ENCODE measurements around the gene TMEM168.
"Not testable (repeated sequence)": the region's sequence is repeated elsewhere in the genome, so short reads cannot be mapped to it uniquely, and the experiment has no call there.

Gene TMEM168

GRCh38 chr7:112796552-112796951 lies 6.4 kb upstream of the TMEM168 start:
- ATAC-seq = not testable (repeated sequence)

- ATAC-seq = no peak
- no peak for TF ChIP-seq RARB (CRISPR knock-in tag; IDR thresholded peaks at IDR 0.05)
These were observed 2.2 kb upstream of the TMEM168 start for GRCh38 chr7:112792441-112792840.

GRCh38 chr7:112791465-112792168 lies 1.4 kb upstream of the TMEM168 start:
- TF ChIP-seq CSDC2 (CRISPR knock-in tag; IDR thresholded peaks at IDR 0.05) = no peak
- TF ChIP-seq ZNF565 (CRISPR knock-in tag; conservative IDR thresholded peaks at IDR 0.05; ENCODE audit: low read depth) = no peak
- TF ChIP-seq PPARA (CRISPR knock-in tag; IDR thresholded peaks at IDR 0.05; ENCODE audit: borderline replicate concordance) = no peak
- TF ChIP-seq, protein P1, sequence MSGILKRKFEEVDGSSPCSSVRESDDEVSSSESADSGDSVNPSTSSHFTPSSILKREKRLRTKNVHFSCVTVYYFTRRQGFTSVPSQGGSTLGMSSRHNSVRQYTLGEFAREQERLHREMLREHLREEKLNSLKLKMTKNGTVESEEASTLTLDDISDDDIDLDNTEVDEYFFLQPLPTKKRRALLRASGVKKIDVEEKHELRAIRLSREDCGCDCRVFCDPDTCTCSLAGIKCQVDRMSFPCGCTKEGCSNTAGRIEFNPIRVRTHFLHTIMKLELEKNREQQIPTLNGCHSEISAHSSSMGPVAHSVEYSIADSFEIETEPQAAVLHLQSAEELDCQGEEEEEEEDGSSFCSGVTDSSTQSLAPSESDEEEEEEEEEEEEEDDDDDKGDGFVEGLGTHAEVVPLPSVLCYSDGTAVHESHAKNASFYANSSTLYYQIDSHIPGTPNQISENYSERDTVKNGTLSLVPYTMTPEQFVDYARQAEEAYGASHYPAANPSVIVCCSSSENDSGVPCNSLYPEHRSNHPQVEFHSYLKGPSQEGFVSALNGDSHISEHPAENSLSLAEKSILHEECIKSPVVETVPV (CRISPR knock-in tag; IDR thresholded peaks at IDR 0.05) = no peak
- TF ChIP-seq GLIS3 (CRISPR knock-in tag; IDR thresholded peaks at IDR 0.05) = no peak
- no peak for TF ChIP-seq TOX (CRISPR knock-in tag; IDR thresholded peaks at IDR 0.05; ENCODE audit: borderline replicate concordance)
- TF ChIP-seq ISL1 (CRISPR knock-in tag; IDR thresholded peaks at IDR 0.05) = no peak
- no peak for TF ChIP-seq ZC3H10 (CRISPR knock-in tag; IDR thresholded peaks at IDR 0.05)
- no peak for TF ChIP-seq BACH2 (CRISPR knock-in tag; IDR thresholded peaks at IDR 0.05; ENCODE audit: borderline replicate concordance)
- TF ChIP-seq TCF4 (CRISPR knock-in tag; IDR thresholded peaks at IDR 0.05; ENCODE audit: borderline replicate concordance) = no peak
- TF ChIP-seq PATZ1 (CRISPR knock-in tag; IDR thresholded peaks at IDR 0.05; ENCODE audit: borderline replicate concordance) = no peak
- no peak for TF ChIP-seq ZNF70 (CRISPR knock-in tag; IDR thresholded peaks at IDR 0.05)
- no peak for TF ChIP-seq ESRRG (CRISPR knock-in tag; IDR thresholded peaks at IDR 0.05)
- no peak for TF ChIP-seq ZFP3 (CRISPR knock-in tag; IDR thresholded peaks at IDR 0.05)
- TF ChIP-seq ZNF8 (CRISPR knock-in tag; IDR thresholded peaks at IDR 0.05) = no peak
- no peak for TF ChIP-seq OSR1 (CRISPR knock-in tag; IDR thresholded peaks at IDR 0.05)
- ATAC-seq = no peak

DNA sequence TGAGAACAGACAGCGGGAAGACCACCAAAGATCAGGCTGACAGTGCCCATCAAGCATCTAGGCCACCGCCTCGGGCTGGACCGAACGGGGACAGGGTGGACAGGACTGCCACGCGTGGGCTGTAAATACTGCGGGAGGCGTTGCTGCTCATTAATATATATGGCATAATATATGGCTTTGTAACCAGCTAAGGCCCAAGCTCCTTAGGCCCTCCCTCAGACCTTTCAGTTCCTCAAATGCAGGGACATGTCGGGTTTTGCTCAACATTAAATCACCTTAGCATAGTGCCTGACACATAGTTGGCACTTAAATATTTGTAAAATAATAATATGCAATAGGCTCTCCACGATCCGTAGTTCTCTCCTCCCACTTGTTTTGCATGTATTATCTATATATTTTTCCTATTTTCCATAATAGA lies 402 bp upstream of the TMEM168 start:
- no peak for ATAC-seq

More for the DNA sequence above, 402 bp upstream of the TMEM168 start:
- TF ChIP-seq ZNF70 (CRISPR knock-in tag; IDR thresholded peaks at IDR 0.05) (no peak), CSDC2 (CRISPR knock-in tag; IDR thresholded peaks at IDR 0.05) (no peak), ZNF565 (CRISPR knock-in tag; conservative IDR thresholded peaks at IDR 0.05; ENCODE audit: low read depth) (no peak), ZNF8 (CRISPR knock-in tag; IDR thresholded peaks at IDR 0.05) (no peak), ZFP30 (CRISPR knock-in tag; IDR thresholded peaks at IDR 0.05) (no peak), OSR1 (CRISPR knock-in tag; IDR thresholded peaks at IDR 0.05) (no peak), CREB5 (CRISPR knock-in tag; IDR thresholded peaks at IDR 0.05; ENCODE audit: low read depth) (no peak), POU6F1 (CRISPR knock-in tag; IDR thresholded peaks at IDR 0.05; ENCODE audit: borderline replicate concordance, low read depth) (no peak), ARNTL (CRISPR knock-in tag; IDR thresholded peaks at IDR 0.05; ENCODE audit: borderline replicate concordance, low read depth) (no peak), TOX (CRISPR knock-in tag; IDR thresholded peaks at IDR 0.05; ENCODE audit: borderline replicate concordance) (no peak), RARB (CRISPR knock-in tag; IDR thresholded peaks at IDR 0.05) (no peak), ZFP3 (CRISPR knock-in tag; IDR thresholded peaks at IDR 0.05) (no peak), ISL1 (CRISPR knock-in tag; IDR thresholded peaks at IDR 0.05) (no peak), ZC3H10 (CRISPR knock-in tag; IDR thresholded peaks at IDR 0.05) (no peak), PPARA (CRISPR knock-in tag; IDR thresholded peaks at IDR 0.05; ENCODE audit: borderline replicate concordance) (no peak), PATZ1 (CRISPR knock-in tag; IDR thresholded peaks at IDR 0.05; ENCODE audit: borderline replicate concordance) (no peak)
- TF ChIP-seq, protein P2, sequence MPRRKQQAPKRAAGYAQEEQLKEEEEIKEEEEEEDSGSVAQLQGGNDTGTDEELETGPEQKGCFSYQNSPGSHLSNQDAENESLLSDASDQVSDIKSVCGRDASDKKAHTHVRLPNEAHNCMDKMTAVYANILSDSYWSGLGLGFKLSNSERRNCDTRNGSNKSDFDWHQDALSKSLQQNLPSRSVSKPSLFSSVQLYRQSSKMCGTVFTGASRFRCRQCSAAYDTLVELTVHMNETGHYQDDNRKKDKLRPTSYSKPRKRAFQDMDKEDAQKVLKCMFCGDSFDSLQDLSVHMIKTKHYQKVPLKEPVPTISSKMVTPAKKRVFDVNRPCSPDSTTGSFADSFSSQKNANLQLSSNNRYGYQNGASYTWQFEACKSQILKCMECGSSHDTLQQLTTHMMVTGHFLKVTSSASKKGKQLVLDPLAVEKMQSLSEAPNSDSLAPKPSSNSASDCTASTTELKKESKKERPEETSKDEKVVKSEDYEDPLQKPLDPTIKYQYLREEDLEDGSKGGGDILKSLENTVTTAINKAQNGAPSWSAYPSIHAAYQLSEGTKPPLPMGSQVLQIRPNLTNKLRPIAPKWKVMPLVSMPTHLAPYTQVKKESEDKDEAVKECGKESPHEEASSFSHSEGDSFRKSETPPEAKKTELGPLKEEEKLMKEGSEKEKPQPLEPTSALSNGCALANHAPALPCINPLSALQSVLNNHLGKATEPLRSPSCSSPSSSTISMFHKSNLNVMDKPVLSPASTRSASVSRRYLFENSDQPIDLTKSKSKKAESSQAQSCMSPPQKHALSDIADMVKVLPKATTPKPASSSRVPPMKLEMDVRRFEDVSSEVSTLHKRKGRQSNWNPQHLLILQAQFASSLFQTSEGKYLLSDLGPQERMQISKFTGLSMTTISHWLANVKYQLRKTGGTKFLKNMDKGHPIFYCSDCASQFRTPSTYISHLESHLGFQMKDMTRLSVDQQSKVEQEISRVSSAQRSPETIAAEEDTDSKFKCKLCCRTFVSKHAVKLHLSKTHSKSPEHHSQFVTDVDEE (CRISPR knock-in tag; IDR thresholded peaks at IDR 0.05) = no peak
- TF ChIP-seq, protein P1 (CRISPR knock-in tag; IDR thresholded peaks at IDR 0.05) = no peak
